ENCODE results near the gene FIBCD1. TPM values are rescaled to one million over a fixed set of nuclear protein-coding genes. Genes with fewer than 3 reads are reported as not detected.

Gene FIBCD1
- total RNA-seq, 1 experiment from 2014 or later: 7.1 TPM

DNA sequence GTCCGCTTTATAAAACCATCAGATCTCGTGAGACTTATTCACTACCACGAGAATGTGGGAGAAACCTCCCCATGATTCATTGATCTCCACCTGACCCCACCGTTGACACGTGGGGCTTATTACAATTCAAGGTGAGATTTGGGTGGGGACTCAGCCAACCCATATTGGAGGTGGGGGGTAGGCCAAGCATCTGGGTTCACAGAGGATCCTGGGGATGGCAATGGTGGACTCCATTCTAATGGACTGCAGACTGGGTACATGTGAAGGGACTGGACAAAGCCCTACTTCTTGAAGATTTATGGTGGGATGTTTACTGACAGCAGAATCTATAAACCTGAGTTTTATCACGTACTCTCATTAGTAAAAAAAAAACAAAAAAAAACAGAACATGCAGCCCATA lies 57.5 kb downstream of the FIBCD1 start:
- peaks cover 3 to 5% of the 10 kb centered on the region in 2 experiments; a peak in 3 of 4 replicates for H3K4me1 Mint-ChIP-seq
- Histone ChIP-seq H4K8ac (replicated peaks; ENCODE audit: insufficient read length, low read depth, low read length) (no peak overlapping the region), H2BK15ac (ENCODE audit: low read depth, low read length) (no peak overlapping the region), H2BK5ac (ENCODE audit: insufficient read length, low read length) (no peak overlapping the region), H3T11ph (ENCODE audit: low read length) (no peak overlapping the region), H4K5ac (ENCODE audit: insufficient read length, low read depth, low read length) (no peak overlapping the region), H2BK20ac (ENCODE audit: low read depth, low read length, poor library complexity, severe bottlenecking) (no peak overlapping the region), H4K20me1 (ENCODE audit: control insufficient read depth, insufficient read depth, insufficient read length) (peaks cover 2% of the 10 kb centered on the region), H3K79me1 (ENCODE audit: insufficient read depth, low read depth, low read length, poor library complexity, severe bottlenecking) (no peaks in the 10 kb centered on the region), H3K56ac (ENCODE audit: insufficient read length, low read depth, low read length) (no peak overlapping the region), H3K27me3 (ENCODE audit: insufficient read depth, low read length) (no peaks in the 10 kb centered on the region), H3K9ac (ENCODE audit: extremely low read depth, insufficient read length, low read length) (no peak overlapping the region), H3K18ac (ENCODE audit: insufficient read length, low read depth, low read length) (no peak overlapping the region), H2AFZ (ENCODE audit: low read length) (no peak overlapping the region), H3K14ac (ENCODE audit: insufficient read depth, low read length) (no peak overlapping the region), H4K91ac (ENCODE audit: insufficient read length, low read depth, low read length) (no peak overlapping the region), H2AK5ac (ENCODE audit: insufficient read length, low read length) (no peak overlapping the region), H3K23ac (ENCODE audit: insufficient read length, low read depth, low read length) (no peak overlapping the region), H3K4me2 (ENCODE audit: insufficient read depth, insufficient read length, low read length) (no peak overlapping the region), H3K9me3 (ENCODE audit: control insufficient read depth, low read depth, low read length) (no peaks in the 10 kb centered on the region), H3K4me1 (ENCODE audit: insufficient read depth, low read length) (no peaks in the 10 kb centered on the region), H2BK12ac (ENCODE audit: insufficient read length, low read depth, low read length) (no peak overlapping the region), H3K23me2 (ENCODE audit: insufficient read length, low read depth, low read length, poor library complexity, severe bottlenecking) (no peaks in the 10 kb centered on the region), H3K4ac (ENCODE audit: low read depth, low read length) (no peak overlapping the region), H2BK120ac (ENCODE audit: low read depth, low read length, poor library complexity, severe bottlenecking) (no peak overlapping the region), H3K79me2 (ENCODE audit: insufficient read depth, low read length) (no peaks in the 10 kb centered on the region), H3K27ac (ENCODE audit: insufficient read length, low read depth, low read length) (no peak overlapping the region)
- no peak overlapping the region for H3K4me3 Mint-ChIP-seq
- no peak overlapping the region for H3K27ac Mint-ChIP-seq
- WGBS (ENCODE audit: extremely low coverage, insufficient read length, low lambda C conversion rate): no CpG with 5 or more reads among the region's 6 CpGs
- DNase-seq: no peak
- no peak for TF ChIP-seq CTCF (conservative IDR thresholded peaks at IDR 0.05)
- H3K36me3 Mint-ChIP-seq (ENCODE audit: insufficient read depth in 1 of 3, low read depth in 3 of 3): peaks cover 46 to 86% (median 82%) of the 10 kb centered on the region in 3 experiments
- no peaks in the 10 kb centered on the region for H3K27me3 Mint-ChIP-seq (ENCODE audit: low read depth)
- H3K9me3 Mint-ChIP-seq: no peaks in the 10 kb centered on the region

Data from H9 (cell line).